ENCODE results near the gene TCN2.

DNA sequence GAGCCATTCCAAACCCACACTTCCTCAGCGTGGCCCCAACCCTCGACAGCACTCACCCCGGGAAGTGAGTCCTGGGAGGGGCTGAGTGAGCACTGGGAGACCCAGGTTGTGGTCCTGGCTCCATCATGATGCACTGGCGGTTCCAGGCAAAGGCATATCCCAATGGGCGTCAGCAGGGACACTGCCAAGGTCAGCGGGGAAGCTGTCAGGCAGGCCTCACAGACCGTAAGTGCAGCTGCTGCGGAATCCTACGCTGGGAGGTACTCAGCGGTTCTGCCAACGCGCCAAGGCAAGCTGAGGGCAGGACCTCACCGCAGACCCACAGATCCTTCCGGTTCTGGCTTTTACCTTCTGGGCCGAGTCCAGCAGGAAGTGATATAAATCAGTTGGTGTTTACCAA is 31.1 kb upstream of the TCN2 start:
- TF ChIP-seq POLR2A (IDR thresholded peaks at IDR 0.05; ENCODE audit: borderline replicate concordance, extremely low read depth, insufficient read depth, insufficient read length) (no peak), CEBPB (IDR thresholded peaks at IDR 0.05; ENCODE audit: low read depth) (no peak), CTCF (IDR thresholded peaks at IDR 0.05 in 2 of 3, conservative IDR thresholded peaks at IDR 0.05 in 1 of 3; ENCODE audit: borderline replicate concordance in 1 of 3, insufficient read depth in 1 of 3, low read depth in 2 of 3, low read length in 2 of 3) (no peak), POLR2AphosphoS5 (IDR thresholded peaks at IDR 0.05; ENCODE audit: low read depth, low read length) (no peak), TCF7L2 (IDR thresholded peaks at IDR 0.05; ENCODE audit: borderline replicate concordance, extremely low read depth, insufficient read depth, insufficient read length) (no peak), EZH2 (IDR thresholded peaks at IDR 0.05) (no peak)

Data from HCT116 (cell line).